Effector CD4-positive, alpha-beta T cell (primary cell): ENCODE results near the gene GIGYF2.
"Not testable (repeated sequence)": the region's sequence is repeated elsewhere in the genome, so short reads cannot be mapped to it uniquely, and the experiment has no call there.

ENCODE experiments used
- DNase-seq: peaks from one replicate; pipeline ENCODE4 v3.0.0-alpha.2; 2020
- total RNA-seq: gene quantifications from one replicate; lab custom pipeline; 2026; lab: John Stamatoyannopoulos, UW

GIGYF2 gene
- total RNA-seq: 112 reads per million, percentile 85 among the genes with 10 or more reads in this experiment

- peak; percentile 85 for DNase-seq
Measured at GRCh38 chr2:232697059-232697806, at the start of gene GIGYF2. TSS of gene GIGYF2 (plus strand) at chr2:232697331. CDS start at chr2:232735198, 37,867 bp downstream.

DNA sequence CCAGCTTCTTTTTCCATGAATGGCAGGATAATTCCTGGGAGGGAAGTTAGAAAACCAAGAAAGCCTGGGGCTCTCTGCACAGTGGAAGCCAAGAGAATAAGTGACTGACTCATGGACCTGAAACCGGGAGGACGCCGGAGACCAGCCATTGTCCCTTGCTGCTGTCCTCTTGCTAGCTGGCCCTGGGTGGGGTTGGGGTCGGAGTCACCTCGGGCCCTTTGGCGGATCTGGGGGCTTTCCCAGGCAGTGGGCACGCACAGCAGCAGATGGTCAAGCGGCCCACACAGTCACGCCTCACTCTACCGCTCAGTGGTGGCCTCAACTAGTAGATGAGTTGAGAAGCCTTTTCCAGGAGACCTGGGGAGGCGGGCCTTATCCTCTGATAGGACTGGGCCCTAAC, 48.1 kb upstream of the GIGYF2 start:
- no peak for DNase-seq

GRCh38 chr2:232652505-232652851, 44.7 kb upstream of the GIGYF2 start:
- DNase-seq: no peak

DNA sequence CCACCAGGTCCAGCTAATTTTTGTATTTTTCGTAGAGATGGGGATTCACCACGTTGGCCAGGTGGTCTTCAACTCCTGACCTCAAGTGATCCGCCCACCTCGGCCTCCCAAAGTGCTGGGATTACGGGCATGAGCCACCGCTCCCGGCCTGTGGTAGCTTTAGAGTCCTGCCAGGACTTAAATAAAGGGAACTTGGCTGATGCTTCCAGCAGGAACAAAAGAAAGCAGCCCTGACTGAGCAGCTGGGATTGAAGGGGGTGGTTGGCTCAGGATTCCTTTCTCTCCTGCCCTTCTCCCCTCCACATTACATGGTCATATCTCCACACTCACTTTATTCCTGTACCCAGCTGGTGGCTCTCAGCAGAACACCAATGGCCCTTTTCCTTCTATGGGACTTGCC, 43.7 kb upstream of the GIGYF2 start:
- no peak for DNase-seq

GRCh38 chr2:232655392-232655791, 41.7 kb upstream of the GIGYF2 start:
- no peak for DNase-seq

DNA sequence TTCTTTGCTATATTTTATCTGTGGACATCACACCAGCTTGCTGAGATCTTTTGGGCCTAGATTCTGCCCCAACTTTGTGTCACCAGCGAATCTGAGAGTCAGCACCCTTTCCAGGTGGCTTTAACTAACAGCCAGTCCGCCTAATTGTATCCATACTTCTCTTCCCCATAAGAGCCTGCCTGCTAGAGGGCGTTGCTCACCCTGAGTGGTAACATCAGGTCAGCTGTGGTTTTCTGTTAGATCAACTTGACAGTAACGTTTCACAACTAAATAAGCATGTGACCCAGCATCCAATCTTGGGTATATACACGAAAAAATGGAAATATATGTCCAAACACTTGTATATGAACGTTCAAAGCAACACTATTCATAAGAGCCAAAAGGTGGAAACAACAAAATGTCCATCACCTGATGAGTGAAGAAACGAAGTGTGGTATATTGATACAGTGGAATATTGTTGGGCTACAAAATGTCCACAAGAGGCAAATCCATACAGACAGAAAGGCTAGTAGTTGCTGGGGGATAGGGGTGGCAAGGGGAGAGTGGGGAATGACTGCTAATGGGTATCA, 38.8 kb upstream of the GIGYF2 start:
- DNase-seq: no peak

- no peak for DNase-seq
Measured at GRCh38 chr2:232659359-232659758, 37.8 kb upstream of the GIGYF2 start.

- DNase-seq: no peak
Measured at GRCh38 chr2:232662486-232663260, 34.5 kb upstream of the GIGYF2 start.

DNA sequence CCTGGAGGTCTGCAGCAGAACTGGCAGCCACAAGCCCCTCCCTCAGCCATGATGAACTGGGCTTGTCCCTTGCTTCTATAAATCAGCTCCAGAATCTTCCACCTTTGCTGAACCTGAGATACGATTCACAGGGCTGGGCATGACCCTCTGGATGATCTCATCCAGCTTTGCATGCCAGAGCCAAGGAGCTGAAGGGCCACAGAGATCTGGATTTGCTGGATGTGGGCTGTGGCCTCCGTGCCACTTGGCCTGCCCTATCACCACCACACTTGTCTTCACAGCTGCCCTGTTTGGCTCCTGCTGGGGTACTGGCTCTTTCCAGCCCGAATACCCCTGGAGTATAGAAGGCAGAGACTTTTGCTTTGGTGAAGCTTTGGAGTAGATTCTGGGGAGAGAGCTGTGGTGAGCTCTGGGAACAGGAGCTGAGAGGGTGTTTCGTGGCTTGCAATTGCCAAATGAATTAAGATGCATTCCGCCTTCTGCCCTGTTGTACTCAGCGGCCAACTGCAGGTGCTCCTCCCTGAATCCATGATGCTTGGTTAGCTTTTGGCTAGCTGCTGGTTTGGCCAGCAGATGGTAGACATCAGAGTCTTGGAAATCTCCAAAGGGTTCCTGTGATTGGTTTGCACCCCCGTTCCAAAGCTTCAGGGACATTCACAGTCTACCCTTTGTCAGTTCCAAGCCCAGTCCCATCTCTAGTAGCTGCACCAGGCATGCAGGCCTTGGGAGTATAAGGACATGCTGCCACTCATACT, 30.9 kb upstream of the GIGYF2 start:
- no peak for DNase-seq

- DNase-seq: no peak
Measured at GRCh38 chr2:232667989-232668583, 29.0 kb upstream of the GIGYF2 start.

- no peak for DNase-seq
Measured at GRCh38 chr2:232668805-232669444, 28.2 kb upstream of the GIGYF2 start.

DNA sequence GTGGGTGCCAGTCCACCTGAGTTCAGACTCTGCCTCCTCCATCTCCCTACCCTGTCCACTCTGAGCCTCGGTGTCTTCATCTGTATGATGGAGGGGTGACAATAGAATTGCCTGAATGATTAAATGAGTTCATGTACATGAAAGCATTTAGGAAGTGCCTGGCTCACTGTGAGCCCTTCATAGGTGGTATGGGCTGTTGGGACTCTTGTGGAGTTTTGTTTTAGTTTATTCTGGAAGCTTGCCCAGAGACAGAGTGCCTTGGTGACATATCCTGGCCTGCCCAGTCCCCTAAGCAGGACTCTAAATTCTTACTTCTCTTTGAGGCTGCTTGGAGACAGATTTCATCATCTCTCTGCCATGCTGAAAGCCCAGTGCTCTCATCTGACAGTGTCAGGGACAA, 24.5 kb upstream of the GIGYF2 start:
- no peak for DNase-seq

GRCh38 chr2:232674491-232674890, 22.6 kb upstream of the GIGYF2 start:
- no peak for DNase-seq

DNA sequence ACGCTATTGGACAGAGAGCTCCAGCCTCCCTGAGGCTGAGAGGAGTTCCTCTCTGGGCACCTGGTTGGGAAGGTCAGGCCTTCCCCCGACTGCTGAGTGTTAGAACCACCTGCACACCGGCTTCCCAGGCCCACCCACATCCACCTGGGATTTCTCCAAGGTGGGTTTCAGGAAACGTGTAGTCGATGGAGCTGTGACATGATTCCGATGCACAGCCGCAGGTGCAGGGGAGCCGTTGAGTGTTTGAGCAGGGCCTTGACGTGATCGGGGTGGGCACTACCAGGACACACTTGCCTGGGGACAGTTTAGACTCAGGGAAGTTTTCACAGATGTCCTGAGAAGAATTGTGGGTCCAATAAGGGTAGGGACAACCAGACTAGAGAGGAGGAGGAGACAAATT, 21.8 kb upstream of the GIGYF2 start:
- DNase-seq: no peak

- no peak for DNase-seq
Measured at GRCh38 chr2:232680006-232680405, 17.1 kb upstream of the GIGYF2 start.

DNA sequence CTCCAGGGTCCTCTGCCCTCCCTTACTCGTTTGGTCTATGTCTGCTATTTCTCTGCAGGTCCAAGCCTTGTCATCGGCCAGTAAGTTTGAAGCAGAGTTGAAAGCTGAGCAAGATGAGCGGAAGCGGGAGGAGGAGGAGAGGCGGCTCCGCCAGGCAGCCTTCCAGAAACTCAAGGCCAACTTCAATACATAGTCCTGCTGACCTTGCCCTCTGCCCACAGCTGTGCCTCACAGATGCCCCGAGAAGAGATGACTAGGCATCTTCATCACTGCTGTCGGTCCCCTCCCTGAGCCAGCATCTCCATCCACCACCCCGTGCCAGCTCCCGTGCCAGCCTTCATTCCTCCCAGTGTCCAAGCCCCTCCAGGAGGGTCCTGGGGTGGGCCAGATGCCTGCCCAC, 15.6 kb upstream of the GIGYF2 start:
- DNase-seq: no peak

- no peak for DNase-seq
Measured at GRCh38 chr2:232683368-232683767, 13.8 kb upstream of the GIGYF2 start.

DNA sequence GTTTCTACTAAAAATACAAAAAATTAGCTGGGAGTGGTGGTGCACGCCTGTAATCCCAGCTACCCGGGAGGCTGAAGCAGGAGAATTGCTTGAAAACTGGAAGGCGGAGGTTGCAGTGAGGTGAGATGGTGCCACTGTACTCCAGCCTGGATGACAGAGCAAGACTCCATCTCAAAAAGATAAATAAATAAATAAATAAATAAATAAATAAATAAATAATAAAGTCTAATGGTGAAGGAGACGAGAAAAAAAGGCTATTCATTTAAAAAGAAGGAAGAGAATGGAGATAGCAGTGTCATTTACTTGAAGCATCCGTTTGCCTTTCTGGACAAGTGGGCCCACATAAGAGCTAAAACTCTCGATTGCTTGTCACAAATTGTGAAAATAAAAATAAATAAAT, 11.7 kb upstream of the GIGYF2 start:
- not testable (repeated sequence) for DNase-seq

- DNase-seq: no peak
Measured at GRCh38 chr2:232687382-232688160, 9.6 kb upstream of the GIGYF2 start.

GRCh38 chr2:232688201-232688600, 8.9 kb upstream of the GIGYF2 start:
- no peak for DNase-seq

- no peak for DNase-seq
Measured at GRCh38 chr2:232689152-232689910, 7.8 kb upstream of the GIGYF2 start.
